HG03571 (cell line): ENCODE data around the gene TNPO1.
A peak's percentile ranks its signal among the peaks of the same experiment; 100 is the strongest.
"Not testable (repeated sequence)": the region's sequence is repeated elsewhere in the genome, so short reads cannot be mapped to it uniquely, and the experiment has no call there.

ENCODE experiments used
- ATAC-seq: cut with Tn5 transposase; IDR thresholded peaks from one replicate; pipeline ENCODE4 v1.9.1; 2021; ENCODE audit not compliant: unreplicated experiment

The TNPO1 gene

DNA sequence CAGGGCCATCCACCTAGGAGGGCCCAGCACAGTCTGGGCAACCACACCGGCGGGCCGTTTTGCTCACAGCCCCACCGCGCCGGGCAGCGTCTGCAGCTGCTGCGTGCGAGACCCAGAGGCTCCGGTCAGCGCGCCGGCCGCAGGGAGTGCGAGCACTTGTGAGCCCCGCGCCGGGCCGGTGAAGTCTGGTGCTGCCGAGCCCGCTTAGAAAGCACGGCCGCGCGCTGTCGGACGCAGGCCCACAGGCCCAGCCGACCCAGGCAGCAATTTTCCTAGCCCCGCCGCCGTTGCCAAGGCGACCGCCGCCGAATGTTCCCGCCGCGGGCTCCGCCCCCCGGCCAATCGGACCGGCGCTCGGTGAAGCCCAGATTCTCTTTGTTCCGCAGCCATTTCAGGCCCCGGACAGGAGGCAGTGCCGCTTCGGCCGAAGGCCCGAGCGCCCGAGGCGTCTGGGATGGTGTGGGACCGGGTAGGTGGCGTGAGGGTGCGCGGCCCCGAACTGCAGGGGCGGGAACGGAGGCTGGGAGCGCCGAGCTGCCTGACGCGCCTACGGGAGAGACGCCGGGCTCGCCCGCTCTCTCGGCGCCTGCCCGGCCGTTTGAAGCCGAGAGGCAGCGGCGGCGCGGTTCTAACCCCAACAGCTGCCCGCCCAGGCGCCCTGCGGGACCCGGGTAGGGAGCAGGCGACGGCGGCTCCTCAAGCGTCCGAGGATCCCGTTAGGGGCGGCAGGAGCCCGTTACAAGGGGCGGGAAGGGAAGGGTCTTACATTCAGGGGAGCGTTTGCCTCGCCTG is at the start of gene TNPO1:
Gene TNPO1 (plus strand): TSS at position 378 of the 792 bp plus-strand sequence. CDS start 77 bp downstream, at position 455.
- peak; percentile 88 for ATAC-seq

DNA sequence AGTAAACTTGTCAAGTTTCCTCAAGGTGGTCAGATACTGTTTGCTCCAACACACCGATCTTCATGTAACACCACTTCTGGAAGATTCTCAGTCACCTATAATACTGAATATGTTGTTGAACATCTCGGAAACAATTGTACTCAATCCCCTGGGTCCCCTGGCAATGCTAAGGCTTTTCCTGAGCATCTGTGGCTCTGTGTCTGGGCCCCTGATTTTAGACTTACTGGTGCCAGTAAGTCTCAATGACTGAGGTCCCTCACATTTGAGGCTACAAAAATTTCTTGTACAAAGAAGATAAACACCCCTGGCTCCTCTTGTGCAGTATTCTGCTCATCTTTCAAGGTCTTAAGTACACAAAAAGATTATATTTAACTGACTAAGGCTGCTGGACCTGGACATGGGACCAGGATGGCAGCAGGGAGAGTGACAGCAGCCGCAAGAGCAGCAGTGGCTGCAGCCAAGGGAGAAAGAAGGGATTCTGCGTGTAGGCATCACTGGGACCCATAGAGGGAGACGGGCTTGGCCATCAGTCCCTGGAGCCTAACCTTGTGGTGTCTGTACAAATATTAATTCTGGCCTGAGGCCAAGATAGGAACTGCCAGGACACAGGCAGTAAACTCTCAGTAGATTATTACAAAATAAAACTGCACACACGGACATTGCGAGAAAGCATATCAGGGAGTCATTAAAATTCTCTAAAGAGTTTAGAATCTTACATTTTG is 49.0 kb upstream of the TNPO1 start:
- ATAC-seq, result no peak

DNA sequence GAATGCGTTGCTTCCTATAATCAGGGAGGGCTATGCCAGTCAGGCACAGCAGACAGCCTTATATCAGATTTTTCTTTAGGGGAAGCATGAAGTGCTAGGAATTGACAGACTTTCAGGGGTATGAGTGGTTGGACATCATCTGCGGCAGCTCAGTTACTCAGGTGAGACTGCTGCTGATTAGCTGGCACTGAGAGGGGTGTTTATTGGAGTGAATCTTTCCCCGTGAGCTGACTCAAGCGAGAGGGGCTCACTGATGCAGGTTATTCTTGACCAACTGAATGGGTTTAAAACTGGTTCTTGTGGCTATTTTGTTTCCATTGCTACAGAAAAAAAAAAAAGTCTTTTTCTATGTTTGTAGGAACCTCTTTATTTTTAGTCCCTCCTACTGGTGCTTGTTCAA is 46.2 kb upstream of the TNPO1 start:
- ATAC-seq, result no peak

DNA sequence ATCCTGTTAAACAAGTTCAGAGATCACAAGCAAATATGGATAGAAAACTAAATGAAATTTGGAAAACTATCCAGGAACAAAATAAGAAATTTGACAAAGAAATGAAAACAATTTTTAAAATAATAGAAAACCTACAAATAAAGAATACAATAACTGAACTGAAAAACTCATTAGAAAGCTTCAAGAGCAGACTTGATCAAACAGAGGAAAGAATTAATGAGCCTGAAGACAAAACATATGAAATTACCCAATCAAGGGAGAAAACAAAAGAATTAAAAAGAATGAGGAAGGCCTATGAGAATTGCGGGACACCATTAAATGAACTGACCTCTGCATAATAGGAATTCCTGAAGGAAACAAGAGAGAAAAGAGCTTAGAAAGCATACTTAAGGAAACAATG is 39.8 kb upstream of the TNPO1 start:
- no peak for ATAC-seq

DNA sequence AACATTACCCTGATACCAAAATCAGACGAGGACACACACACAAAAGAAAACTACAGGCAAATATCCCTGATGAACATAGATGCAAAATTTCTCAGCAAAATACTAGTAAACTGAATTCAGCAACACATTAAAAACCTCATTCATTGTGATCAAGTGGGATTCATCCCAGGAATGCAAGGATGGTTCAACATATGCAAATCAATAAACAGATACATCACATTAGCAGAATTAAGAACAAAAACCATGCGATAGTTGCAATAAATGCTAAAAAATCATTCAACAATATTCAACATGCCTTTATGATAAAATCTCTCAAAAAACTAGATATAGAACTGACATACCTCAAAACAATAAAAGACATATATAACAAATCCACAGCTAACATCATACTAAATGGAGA is 36.9 kb upstream of the TNPO1 start:
- ATAC-seq, result no peak

DNA sequence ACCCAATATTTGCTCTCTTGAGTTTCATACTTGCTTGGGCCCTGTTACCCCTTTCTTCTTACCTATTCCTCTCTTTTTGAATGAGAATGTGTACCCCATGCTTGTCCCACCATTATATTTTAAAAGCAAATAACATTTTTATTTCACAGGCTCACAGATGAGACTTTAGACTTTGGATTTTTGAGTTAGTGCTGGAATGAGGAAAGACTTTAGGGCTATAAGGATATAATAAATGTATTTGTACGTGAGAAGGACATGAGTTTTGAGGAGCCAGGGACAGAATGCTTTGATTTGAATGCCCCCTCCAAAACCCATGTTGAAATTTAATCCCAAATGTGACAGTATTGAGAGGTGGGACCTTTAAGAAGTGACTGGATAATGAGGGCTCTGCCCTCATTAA is 33.1 kb upstream of the TNPO1 start:
- no peak for ATAC-seq

DNA sequence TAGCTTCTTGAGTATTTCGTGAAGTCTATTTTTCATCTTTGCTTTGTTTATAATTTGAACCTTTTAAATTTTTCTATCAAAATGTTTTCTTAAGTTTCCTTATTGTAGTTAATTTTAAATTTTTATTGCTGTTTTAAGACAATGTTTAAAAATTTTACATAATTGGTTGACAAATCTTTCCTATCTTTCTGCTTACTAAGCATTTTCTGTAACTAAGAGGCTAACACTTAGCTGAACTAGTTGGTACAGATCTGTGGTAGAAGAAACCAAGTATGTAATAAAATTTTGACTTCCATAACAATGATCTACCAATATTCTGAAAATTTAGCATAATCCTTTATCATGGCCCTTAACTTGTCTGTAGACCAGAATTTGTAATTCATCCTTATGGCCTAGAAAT is 32.3 kb upstream of the TNPO1 start:
- ATAC-seq, result no peak

DNA sequence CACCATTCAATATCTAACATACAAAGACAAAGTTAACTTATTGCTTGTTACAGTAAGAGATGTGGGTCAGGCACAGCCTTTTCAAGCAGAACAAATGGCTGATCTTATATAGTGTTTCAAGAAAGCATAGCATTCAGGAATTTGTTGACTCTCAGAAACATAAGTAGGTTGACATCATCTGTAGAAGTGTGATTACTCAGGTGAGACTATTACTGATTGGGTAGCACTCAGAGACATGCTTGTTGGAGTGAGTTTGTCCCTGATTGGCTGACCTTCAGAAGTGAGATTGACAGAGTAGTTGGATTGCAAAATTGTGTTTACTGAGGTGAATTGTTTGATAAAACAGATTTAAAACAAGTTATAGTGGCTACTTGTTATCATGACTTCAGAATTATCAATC is 30.7 kb upstream of the TNPO1 start:
- no peak for ATAC-seq

DNA sequence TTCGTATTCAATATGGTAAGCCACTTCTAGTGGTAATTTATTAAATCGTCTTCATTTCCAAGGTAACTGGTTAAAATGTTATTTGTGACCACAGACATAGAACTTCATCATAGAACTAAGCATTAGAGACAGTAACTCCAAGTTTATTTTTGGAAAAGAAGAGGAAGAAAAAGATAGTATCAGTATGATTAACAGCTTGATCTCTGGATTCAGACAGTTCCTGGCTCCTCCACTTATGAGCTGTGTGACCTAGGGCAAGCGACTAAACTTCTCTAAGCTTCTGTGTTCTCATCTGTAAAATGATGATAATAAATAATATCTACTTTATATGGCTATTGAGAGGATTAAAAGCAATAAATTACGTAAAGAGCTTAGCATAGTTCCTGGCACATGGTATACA is 29.8 kb upstream of the TNPO1 start:
- ATAC-seq, result no peak

DNA sequence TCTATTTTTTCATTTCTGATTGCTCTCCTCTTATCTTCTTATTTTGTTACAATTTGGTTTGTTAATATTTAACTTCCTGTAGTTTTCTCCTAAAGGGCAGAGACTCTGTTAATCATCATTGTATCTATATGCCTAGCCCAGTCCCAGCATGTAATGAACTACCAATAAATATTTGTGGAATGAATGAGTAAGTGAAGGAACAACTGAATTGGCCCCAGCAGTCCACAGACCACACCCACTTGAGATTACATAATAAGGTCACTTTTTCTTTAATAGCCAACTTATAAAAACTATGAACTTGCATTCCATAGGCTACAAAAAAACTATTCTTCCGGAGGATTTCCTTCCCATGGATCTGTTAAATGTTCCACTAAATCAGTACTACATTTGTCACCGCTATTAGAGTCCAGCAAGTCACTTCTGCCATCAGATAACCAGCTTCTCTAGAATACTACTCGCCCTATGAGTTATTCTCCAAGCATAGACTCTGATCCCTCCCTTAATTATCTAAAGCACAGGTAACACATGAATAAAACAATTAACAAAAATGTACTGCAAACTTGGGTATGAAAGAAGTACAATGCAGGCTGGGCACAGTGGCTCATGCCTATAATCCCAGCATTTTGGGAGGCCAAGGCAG is 27.5 kb upstream of the TNPO1 start:
- no peak for ATAC-seq

DNA sequence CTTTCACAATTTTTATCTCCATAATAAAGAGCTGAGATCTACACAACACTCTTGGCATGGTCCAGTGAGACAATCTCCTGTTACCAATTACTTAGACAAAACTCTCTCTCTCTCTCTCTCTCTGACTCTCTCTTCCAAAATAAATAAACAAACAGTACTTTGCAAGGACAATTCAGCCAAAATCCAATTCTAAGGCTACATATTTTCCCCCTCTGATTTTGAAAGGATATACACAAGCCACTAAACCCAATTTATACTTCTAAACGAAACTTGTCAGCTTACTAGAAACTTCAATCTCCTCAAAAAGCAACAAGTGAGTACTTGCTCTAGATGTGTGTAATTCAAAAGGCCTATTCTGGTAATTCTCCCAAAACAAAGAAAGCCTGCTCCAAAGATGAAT is 26.3 kb upstream of the TNPO1 start:
- no peak for ATAC-seq

DNA sequence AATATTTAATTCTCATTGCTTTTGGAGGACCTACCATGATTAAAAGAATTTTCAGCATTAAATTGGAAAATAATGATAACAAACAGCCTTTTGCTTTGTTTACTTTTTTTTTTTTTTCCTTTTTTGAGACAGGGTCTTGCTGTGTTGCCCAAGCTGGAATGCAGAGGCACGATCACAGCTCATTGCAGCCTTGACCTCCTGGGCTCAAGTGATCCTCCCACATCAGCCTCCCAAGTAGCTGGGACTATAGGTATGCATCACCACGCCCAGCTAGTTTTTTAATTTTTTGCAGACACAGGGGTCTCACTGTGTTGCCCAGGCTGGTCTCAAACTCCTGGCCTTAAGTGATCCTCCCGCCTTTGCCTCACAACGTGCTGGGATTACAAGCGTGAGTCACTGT is 23.8 kb upstream of the TNPO1 start:
- ATAC-seq, result not testable (repeated sequence)

DNA sequence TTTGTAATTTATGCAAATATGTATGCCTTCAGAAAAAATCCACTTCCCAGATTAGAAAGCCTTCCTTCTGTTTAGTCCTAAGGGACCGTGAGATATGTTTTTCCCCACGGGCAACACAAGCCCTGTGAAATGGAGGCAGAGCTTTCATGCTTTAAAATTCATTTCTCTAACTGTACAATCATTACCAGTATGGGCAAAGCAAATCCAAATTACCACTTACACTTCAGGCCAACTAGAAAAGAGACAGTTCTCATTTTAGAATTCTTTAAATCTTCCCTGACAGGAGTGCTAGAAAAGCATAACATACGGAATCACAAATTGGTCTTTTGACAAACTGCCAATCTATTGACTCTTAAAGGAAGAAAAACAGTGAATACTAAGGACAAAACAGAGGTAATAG is 20.5 kb upstream of the TNPO1 start:
- no peak for ATAC-seq

DNA sequence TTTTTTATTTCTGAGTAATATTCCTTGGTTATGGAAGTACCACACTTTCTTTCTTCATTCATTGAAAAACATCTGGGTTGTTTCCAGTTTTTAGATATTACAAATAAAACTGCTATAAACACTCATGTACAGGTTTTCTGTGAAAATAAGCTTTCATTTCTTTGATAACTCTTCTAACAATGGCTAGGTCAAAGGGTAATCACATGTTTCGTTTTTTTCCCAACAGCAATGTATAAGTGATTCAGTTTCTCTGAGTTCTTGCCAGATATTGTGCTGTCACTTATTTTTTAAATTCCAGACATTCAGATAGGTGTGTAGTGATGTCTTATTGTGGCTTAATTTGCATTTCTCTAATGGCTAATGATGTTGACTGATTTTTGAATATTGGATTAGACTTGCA is 16.7 kb upstream of the TNPO1 start:
- ATAC-seq, result no peak

DNA sequence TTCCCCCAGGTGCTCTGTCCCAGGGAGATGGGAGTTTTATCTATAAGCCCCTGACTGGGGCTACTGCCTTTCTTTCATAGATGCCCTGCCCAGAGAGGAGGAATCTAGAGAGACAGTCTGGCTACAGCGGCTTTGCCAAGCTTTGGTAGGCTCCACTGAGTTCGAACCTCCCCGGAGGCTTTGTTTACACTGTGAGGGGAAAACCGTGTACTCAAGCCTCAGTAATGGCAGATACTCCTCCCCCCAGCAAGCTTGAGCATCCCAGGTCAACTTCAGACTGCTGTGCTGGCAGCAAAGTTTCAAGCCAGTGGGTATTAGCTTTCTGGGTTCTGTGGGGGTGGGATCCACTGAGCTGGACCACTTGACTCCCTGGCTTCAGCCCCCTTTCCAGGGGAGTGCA is 7.8 kb upstream of the TNPO1 start:
- not testable (repeated sequence) for ATAC-seq

DNA sequence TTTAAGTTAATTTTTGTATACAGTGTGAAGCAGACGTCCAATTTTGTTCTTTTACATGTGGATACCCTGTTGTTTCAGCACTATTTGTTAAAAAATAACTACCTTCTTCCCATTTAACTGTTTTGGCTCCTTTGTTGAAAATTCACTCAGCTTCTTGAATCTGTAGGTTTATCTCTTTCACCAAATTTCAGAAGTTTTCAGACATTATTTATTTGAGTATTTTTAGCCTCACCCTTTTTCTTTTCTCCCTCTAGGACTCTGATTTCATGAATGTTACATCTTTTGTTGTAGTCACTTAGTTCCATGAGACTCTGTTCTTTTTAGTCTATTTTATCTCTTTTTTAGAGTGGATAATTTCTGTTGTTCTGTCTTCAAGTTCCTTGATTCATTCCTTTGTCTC is 4.6 kb upstream of the TNPO1 start:
- no peak for ATAC-seq

DNA sequence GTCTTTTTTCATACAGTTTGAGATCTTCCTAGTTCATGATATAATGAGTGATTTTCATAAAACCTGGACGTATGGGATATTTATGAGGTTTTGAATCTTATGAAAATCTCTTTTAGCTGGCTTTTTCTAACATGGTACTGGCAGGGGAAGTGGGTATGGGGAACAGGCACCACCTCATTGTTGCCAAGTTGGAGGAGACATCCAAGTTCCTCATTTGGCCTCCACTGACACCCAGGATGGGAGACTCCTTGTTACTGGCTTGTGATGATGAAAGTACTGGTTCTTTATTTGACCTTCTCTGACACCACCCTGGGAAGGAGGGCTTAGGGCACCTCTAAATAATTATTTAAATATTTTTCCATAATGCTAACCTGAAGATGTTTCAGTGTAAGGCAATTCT is 4.0 kb upstream of the TNPO1 start:
- ATAC-seq, result no peak

DNA sequence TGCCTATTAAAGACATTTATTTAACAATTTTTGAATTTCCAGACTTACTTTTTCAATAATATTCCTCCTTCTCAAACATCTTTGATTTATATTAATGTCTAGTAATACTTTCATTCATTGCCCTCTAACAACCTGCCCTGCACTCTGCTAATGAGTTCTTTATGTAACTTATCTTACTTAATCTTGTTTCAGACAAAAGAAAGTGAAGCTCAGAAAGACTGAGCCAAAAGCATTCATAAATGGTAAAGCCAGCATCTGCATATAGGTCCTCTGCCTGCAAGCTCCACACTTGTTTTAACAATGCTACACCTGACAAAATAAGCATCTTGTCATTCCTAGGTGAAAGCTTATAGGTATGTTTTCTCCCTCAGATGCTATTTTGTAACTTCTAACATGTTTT is 2.4 kb upstream of the TNPO1 start:
- ATAC-seq, result no peak

DNA sequence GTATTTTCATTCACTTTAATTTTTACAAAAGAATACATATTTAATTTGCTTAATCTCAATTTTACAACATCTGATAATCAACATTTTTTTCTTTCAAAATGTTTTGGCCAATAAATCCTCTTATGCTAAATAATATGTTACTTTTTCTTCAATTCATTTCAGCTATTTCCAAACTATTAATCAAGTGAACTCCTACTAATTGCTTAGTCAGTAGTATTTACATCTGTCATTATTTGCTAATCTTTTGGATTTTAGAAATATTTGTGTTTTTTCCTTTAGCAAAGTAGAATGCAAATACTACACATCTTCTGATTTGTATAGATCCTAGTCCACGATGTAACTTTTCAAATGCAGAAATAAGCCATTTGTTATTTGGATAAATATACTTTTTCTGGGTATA is 1.6 kb upstream of the TNPO1 start:
- no peak for ATAC-seq

DNA sequence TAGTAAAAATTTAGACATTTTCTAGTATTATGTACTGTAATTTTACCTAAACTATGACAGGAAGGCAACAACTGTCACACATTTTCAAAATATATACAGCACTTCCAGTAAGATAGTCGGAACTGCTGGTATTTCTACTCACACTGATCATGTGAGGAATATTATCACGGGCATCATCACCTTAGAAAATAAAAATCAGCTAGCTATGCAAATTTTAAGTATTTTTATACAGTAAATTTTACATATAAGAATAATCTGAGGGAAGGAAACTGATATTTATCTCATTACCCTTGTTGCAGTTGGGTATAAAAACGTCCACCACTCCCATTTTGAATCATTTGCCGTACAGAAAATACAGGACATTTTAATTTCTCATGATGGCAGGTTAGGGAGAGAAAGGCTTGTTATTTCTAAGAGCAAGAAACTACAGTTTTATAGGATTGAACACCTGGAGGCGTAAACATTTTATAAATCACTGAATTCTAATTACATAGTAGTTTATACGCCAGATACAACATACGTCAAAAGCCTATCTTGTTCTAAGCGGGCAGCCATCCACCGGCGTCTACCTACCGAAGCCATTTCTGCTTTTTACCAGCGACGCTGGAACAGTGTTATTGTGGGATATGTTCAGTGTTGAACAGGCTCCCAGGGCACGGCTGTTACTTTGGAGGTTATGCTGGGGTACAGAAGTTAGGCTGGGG is 729 bp upstream of the TNPO1 start:
- ATAC-seq, result no peak

DNA sequence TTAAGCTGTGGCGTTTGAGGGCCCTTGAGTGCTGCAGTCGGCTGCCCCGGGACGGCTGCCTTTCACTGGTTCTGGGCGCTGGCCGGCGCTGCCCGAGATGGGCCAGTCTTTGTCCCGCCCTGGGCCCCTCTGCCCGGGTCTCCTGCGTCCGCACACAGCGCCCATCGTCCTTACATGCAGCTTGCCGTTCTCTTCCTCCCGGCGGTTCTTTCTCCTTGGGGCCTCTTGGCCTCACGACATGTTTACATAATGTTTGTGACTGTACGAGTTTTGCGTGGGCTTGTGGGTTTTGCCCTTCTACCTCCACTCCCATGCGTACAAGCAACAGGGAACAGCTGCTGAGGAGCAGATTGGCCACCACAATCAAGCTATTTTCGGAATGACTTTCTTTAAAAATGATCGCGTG is 618 bp downstream of the TNPO1 start:
- peak; percentile 25 for ATAC-seq
